ENCODE measurements around the gene HPGD. TPM values are rescaled to one million over a fixed set of nuclear protein-coding genes. Genes with fewer than 3 reads are reported as not detected.
A peak's percentile ranks its signal among the peaks of the same experiment; 100 is the strongest.

Gene HPGD
- not detected in 2 replicates for total RNA-seq (2012; rRNA removed)
- not detected in 2 replicates for polyA plus RNA-seq (2012; rRNA removed)
- polyA plus RNA-seq (2012; cell fraction: cytosol; rRNA removed): not detected in 2 replicates
- polyA plus RNA-seq (2012; cell fraction: nucleus; rRNA removed; ENCODE audit: low replicate concordance): not detected in 2 replicates
- Bru-seq, nascent RNA: not detected
- not detected for BruChase-seq, experiment 1, labeled RNA remaining after a 6-hour chase
- BruChase-seq, experiment 2, labeled RNA remaining after a 2-hour chase: not detected
- long read RNA-seq: 0 reads

DNA sequence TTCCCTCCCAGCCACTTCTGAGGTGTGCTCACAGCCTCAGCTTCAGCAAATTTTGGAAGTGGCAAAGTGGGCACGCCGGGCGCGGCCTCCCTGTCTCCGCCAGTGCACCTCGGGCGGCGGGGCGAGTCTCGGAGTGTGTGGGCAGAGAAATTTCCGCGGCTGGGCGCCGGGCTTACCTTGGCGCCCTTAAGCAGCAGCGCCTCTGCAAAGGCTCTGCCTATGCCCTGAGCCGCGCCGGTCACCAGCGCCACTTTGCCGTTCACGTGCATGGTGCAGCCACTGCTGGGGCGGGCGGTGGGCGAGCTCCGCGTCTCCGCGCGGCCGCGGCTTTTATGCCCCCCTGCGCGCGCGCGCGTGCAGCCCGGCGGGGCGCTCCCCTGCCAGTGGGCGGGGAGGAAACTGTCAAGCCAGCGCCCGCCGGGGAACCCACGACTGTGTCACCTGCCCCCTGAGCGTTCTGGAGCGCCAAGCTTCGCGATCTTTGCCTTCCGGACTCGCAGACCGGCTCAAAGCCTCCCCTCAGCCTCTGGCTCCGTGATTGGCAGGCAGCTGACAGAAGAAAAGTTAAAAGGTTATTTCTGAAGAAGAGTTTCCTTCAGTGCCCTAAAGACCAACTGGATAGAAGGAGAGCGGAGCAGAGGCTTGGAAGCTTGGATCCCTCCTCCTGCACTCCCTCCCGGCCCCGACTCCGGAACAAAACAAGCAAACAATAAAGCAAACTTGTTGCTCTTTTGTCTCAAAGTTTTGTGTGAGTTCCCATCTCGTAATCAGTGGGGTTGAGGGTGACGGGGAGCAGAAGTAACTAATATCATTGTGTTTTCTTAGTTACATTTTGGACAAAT, at the start of gene HPGD:
TSS of gene HPGD (minus strand) at position 306 of the 842 bp plus-strand sequence. CDS start at position 269, 37 bp downstream.
- H2BK20ac ChIP-seq (ENCODE audit: low read depth, low read length): no peak within 1 kb of the TSS
- in situ Hi-C loops (cut with MboI; ENCODE audit: low sequenced_read_pairs) (no loop called here), intact Hi-C loops (cut with micrococcal nuclease) (loop anchor here (10.0 kb wide), 1 partner anchor 1378 kb away; no protein-coding TSS in a partner anchor), dilution Hi-C loops (cut with HindIII; ENCODE audit: low sequenced_read_pairs, unreplicated experiment) (no loop called here)
- H4K8ac ChIP-seq (ENCODE audit: low read depth in 2 of 2, low read length in 2 of 2): no peak within 1 kb of the TSS
- H4K20me1 ChIP-seq (ENCODE audit: insufficient read depth, low read length): no peaks in the 10 kb centered on the region
- no peak within 1 kb of the TSS for H3K4ac ChIP-seq (ENCODE audit: low read depth, low read length)
- H3K4me1 ChIP-seq (ENCODE audit: control insufficient read depth, insufficient read depth, low read length): no peaks in the 10 kb centered on the region
- no peak within 1 kb of the TSS for H2AK9ac ChIP-seq (replicated peaks; ENCODE audit: low read depth, low read length, poor library complexity)
- H3K18ac ChIP-seq (ENCODE audit: low read depth, low read length): no peak within 1 kb of the TSS
- no peak within 1 kb of the TSS for H2BK15ac ChIP-seq (ENCODE audit: low read depth, low read length)
- ATAC-seq (ENCODE audit: low read depth) (peak; percentile 21; the same call in 1 of the 2 replicates), DNase-seq (no peak)
- no peak within 1 kb of the TSS for H3K9ac ChIP-seq (ENCODE audit: low read depth, low read length)
- H3K36me3 ChIP-seq (ENCODE audit: control insufficient read depth, insufficient read depth, low read length): no peaks in the 10 kb centered on the region
- H2BK120ac ChIP-seq (ENCODE audit: low read depth, low read length): no peak within 1 kb of the TSS
- H3K4me2 ChIP-seq (ENCODE audit: low read depth, low read length): peak within 1 kb of the TSS; percentile 85; the same call in 1 of the 2 replicates
- no peak within 1 kb of the TSS for H2AK5ac ChIP-seq (ENCODE audit: low read depth, low read length)
- no peak within 1 kb of the TSS for H4K91ac ChIP-seq (ENCODE audit: insufficient read depth, low read depth, low read length)
- peaks cover 18% of the 10 kb centered on the region for H3K27me3 ChIP-seq (ENCODE audit: control insufficient read depth, insufficient read depth, low read length)
- H3K9me3 ChIP-seq (ENCODE audit: control insufficient read depth, insufficient read depth, low read length): no peaks in the 10 kb centered on the region
- H4K5ac ChIP-seq (ENCODE audit: low read depth, low read length): no peak within 1 kb of the TSS
- H3K4me3 ChIP-seq (ENCODE audit: insufficient read depth, low read depth, low read length): peak within 1 kb of the TSS; percentile 31; the same call in 1 of the 2 replicates
- POLR2A ChIA-PET (ENCODE audit: unreplicated experiment): no interaction called here
- no peak within 1 kb of the TSS for H3K23ac ChIP-seq (ENCODE audit: low read depth, low read length)
- no peak within 1 kb of the TSS for H2BK5ac ChIP-seq (ENCODE audit: low read depth, low read length, poor library complexity, severe bottlenecking)
- H3K27ac ChIP-seq (ENCODE audit: insufficient read depth, low read length): no peak within 1 kb of the TSS
- H3K79me1 ChIP-seq (ENCODE audit: low read depth in 1 of 2, low read length in 2 of 2): no peaks in the 10 kb centered on the region
- no TSS peak for BruUV-seq (replicated peaks)
- CTCF ChIA-PET: no interaction called here
- WGBS, 2 experiments (ENCODE audit: extremely low coverage in 2 of 2, insufficient read length in 1 of 2): 2% methylated on average over 13 of the region's 60 CpGs; no CpG with 5 or more reads in 1 of the 2 experiments
- H3K56ac ChIP-seq (ENCODE audit: extremely low read depth, insufficient read depth, low read length): no peak within 1 kb of the TSS; the same call in 1 of the 2 replicates
- H3K14ac ChIP-seq (replicated peaks; ENCODE audit: low read depth, low read length): no peak within 1 kb of the TSS
- H2AFZ ChIP-seq (replicated peaks; ENCODE audit: low read length, poor library complexity): peak within 1 kb of the TSS; percentile 44
- H3K9me1 ChIP-seq (ENCODE audit: insufficient read depth, low read length): no peaks in the 10 kb centered on the region
- TF ChIP-seq CEBPB (IDR thresholded peaks at IDR 0.05; ENCODE audit: low read depth, low read length): no peak
